Measurements from ENCODE around the gene SBF2. TPM values are rescaled to one million over a fixed set of nuclear protein-coding genes. Genes with fewer than 3 reads are reported as not detected.

Gene SBF2
- total and polyA plus RNA-seq, 2 of the 13 experiments (the other 11 are each of a cell fraction or from before 2014, with no cell fraction given): 24.0 to 45.8 TPM

GRCh38 chr11:10324474-10324873, 30.5 kb upstream of the SBF2 start (continued):
- TF ChIP-seq HDAC6 (IDR thresholded peaks at IDR 0.05; ENCODE audit: low read depth, low read length) (no peak), GTF2F1 (IDR thresholded peaks at IDR 0.05; ENCODE audit: low read length) (no peak), SETDB1 (CRISPR knock-in tag; IDR thresholded peaks at IDR 0.05; ENCODE audit: borderline replicate concordance) (no peak), YY1 (IDR thresholded peaks at IDR 0.05; ENCODE audit: insufficient read depth, insufficient replicate concordance, low read depth, low read length) (no peak), SOX6 (IDR thresholded peaks at IDR 0.05) (no peak), SOX6 (CRISPR knock-in tag; IDR thresholded peaks at IDR 0.05) (no peak), ZNF773 (CRISPR knock-in tag; IDR thresholded peaks at IDR 0.05; ENCODE audit: borderline replicate concordance) (no peak)
- TF ChIP-seq, protein P1, sequence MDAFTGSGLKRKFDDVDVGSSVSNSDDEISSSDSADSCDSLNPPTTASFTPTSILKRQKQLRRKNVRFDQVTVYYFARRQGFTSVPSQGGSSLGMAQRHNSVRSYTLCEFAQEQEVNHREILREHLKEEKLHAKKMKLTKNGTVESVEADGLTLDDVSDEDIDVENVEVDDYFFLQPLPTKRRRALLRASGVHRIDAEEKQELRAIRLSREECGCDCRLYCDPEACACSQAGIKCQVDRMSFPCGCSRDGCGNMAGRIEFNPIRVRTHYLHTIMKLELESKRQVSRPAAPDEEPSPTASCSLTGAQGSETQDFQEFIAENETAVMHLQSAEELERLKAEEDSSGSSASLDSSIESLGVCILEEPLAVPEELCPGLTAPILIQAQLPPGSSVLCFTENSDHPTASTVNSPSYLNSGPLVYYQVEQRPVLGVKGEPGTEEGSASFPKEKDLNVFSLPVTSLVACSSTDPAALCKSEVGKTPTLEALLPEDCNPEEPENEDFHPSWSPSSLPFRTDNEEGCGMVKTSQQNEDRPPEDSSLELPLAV (CRISPR knock-in tag; conservative IDR thresholded peaks at IDR 0.05; ENCODE audit: low read depth): no peak

- no peak overlapping the region for H3K4me2 ChIP-seq (ENCODE audit: low read depth, low read length)
- ATAC-seq: no peak
- POLR2A ChIA-PET: interaction anchor here (1.6 to 6.7 kb wide), 3 partner anchors 14 to 43 kb away, joined by 5 to 118 read pairs (median 8); partner anchors contain the start of gene ADM
Observed at GRCh38 chr11:10323793-10324170, 29.8 kb upstream of the SBF2 start.

More at GRCh38 chr11:10323793-10324170, 29.8 kb upstream of the SBF2 start:
- H3K27ac ChIP-seq (ENCODE audit: extremely low read length, insufficient read depth, low read length): no peak overlapping the region
- H3K4me1 ChIP-seq (ENCODE audit: insufficient read depth, low read length): peaks cover 78% of the 10 kb centered on the region
- intact Hi-C loops (cut with micrococcal nuclease; ENCODE audit: unreplicated experiment) (loop anchor here (2.0 to 5.0 kb wide), 2 partner anchors 15 to 461 kb away; no protein-coding TSS in a partner anchor), in situ Hi-C loops (cut with HindIII; ENCODE audit: extremely low pct_ligation_motif_present, low pct_unique_long_range_greater_than_20kb) (loop anchor here (10.0 kb wide), 2 partner anchors 469 to 559 kb away; no protein-coding TSS in a partner anchor)
- no TSS peak for BruUV-seq (replicated peaks)
- CTCF ChIA-PET (ENCODE audit: low intra/inter-chr PET ratio, low total read pairs): interaction anchor here (1.3 to 1.9 kb wide), 3 partner anchors 15 to 461 kb away, joined by 5 to 16 read pairs (median 5); no protein-coding TSS in a partner anchor
- H4K20me1 ChIP-seq (ENCODE audit: insufficient read depth, low read length): no peaks in the 10 kb centered on the region
- no peak overlapping the region for H3K9ac ChIP-seq (ENCODE audit: insufficient read depth, low read depth, low read length)
- no peak overlapping the region for H2AFZ ChIP-seq (ENCODE audit: low read length)
- H3K27me3 ChIP-seq (ENCODE audit: control insufficient read depth in 1 of 2, insufficient read depth in 2 of 2, low read length in 2 of 2): no peaks in the 10 kb centered on the region
- 86% methylated on average over 1 of the region's 1 CpG for WGBS (ENCODE audit: low lambda C conversion rate)
- TF ChIP-seq FLYWCH1 (CRISPR knock-in tag; IDR thresholded peaks at IDR 0.05): no peak
- no peak for TF ChIP-seq ZNF12 (CRISPR knock-in tag; IDR thresholded peaks at IDR 0.05)
- TF ChIP-seq HNF4G (IDR thresholded peaks at IDR 0.05; ENCODE audit: borderline replicate concordance, low read depth, low read length): no peak
- TF ChIP-seq HNF4G (CRISPR knock-in tag; IDR thresholded peaks at IDR 0.05; ENCODE audit: borderline replicate concordance, low read depth): no peak
- TF ChIP-seq DZIP1 (CRISPR knock-in tag; IDR thresholded peaks at IDR 0.05): no peak
- no peak for TF ChIP-seq TEAD2 (CRISPR knock-in tag; IDR thresholded peaks at IDR 0.05)
- TF ChIP-seq ZNF543 (CRISPR knock-in tag; IDR thresholded peaks at IDR 0.05): no peak
- no peak for TF ChIP-seq RFX1 (IDR thresholded peaks at IDR 0.05)
- no peak for TF ChIP-seq ZNF746 (CRISPR knock-in tag; IDR thresholded peaks at IDR 0.05)
- no peak for TF ChIP-seq SMAD1 (CRISPR knock-in tag; IDR thresholded peaks at IDR 0.05; ENCODE audit: borderline replicate concordance, low read depth)
- no peak for TF ChIP-seq PAX8 (CRISPR knock-in tag; IDR thresholded peaks at IDR 0.05; ENCODE audit: borderline replicate concordance)
- no peak for TF ChIP-seq RBM39 (IDR thresholded peaks at IDR 0.05; ENCODE audit: low read depth, low read length, poor library complexity, severe bottlenecking)
- H3K79me2 ChIP-seq (ENCODE audit: insufficient read depth, low read length): no peaks in the 10 kb centered on the region
- no peak overlapping the region for H3K4me3 ChIP-seq (replicated peaks in 1 of 3; ENCODE audit: insufficient read depth in 1 of 3, low read depth in 2 of 3, low read length in 3 of 3)
- DNase-seq (ENCODE audit: low spot score): no peak
- FAIRE-seq: no peak
- H3K9me3 ChIP-seq (ENCODE audit: low read length): no peaks in the 10 kb centered on the region
- H3K36me3 ChIP-seq (replicated peaks in 1 of 2; ENCODE audit: control insufficient read depth in 1 of 2, insufficient read depth in 2 of 2, low read length in 2 of 2): no peaks in the 10 kb centered on the region
